ENCODE data around the gene FUCA2.

- TF ChIP-seq CTCF (conservative IDR thresholded peaks at IDR 0.05; ENCODE audit: low read length) (no peak), EZH2phosphoT487 (IDR thresholded peaks at IDR 0.05; ENCODE audit: borderline replicate concordance) (no peak)
Measured at GRCh38 chr6:143546599-143546998, 35.1 kb upstream of the FUCA2 start.
